ENCODE data around the gene DNASE1L1. TPM values are rescaled to one million over a fixed set of nuclear protein-coding genes. Genes with fewer than 3 reads are reported as not detected.
A peak's percentile ranks its signal among the peaks of the same experiment; 100 is the strongest.

DNASE1L1 gene, protein sequence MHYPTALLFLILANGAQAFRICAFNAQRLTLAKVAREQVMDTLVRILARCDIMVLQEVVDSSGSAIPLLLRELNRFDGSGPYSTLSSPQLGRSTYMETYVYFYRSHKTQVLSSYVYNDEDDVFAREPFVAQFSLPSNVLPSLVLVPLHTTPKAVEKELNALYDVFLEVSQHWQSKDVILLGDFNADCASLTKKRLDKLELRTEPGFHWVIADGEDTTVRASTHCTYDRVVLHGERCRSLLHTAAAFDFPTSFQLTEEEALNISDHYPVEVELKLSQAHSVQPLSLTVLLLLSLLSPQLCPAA
- total RNA-seq (2022) (8.8 and 9.7 TPM in 2 replicates), Bru-seq, nascent RNA (percentile 47 among the genes with signal in this experiment), BruChase-seq, experiment 1, labeled RNA remaining after a 2-hour chase (percentile 44 among the genes with signal in this experiment), BruChase-seq, experiment 2, labeled RNA remaining after a 6-hour chase (percentile 53 among the genes with signal in this experiment)
- long read RNA-seq, partial matches to known transcripts: 3 of 7 reads
- long read RNA-seq, other reads (novel, unspliced or antisense): 2 of 7 reads

GRCh38 chrX:154409222-154409871, at the start of gene DNASE1L1:
Gene DNASE1L1, minus strand, starts transcription at chrX:154409254. Its CDS starts 3,686 bp downstream, at chrX:154405568.
- Mint-ChIP-seq H3K4me3 (ENCODE audit: unreplicated experiment) (peak within 1 kb of the TSS; percentile 22), H3K27ac (ENCODE audit: unreplicated experiment) (no peak within 1 kb of the TSS), H3K36me3 (ENCODE audit: insufficient read depth, unreplicated experiment) (peaks cover 5% of the 10 kb centered on the region), H3K27me3 (ENCODE audit: insufficient read depth, unreplicated experiment) (no peaks in the 10 kb centered on the region), H3K9me3 (ENCODE audit: unreplicated experiment) (no peaks in the 10 kb centered on the region), H3K4me1 (ENCODE audit: low read depth, unreplicated experiment) (peaks cover 7% of the 10 kb centered on the region)
- BruUV-seq (replicated peaks): no TSS peak
- ChIA-PET POLR2A (interaction anchor here (1.1 kb wide), 1 partner anchor 12 kb away, joined by 3 read pairs; no protein-coding TSS in a partner anchor), CTCF (interaction anchor here (0.8 kb wide), 1 partner anchor 81 kb away, joined by 4 read pairs; the partner anchor contains the start of gene SLC10A3)
- Histone ChIP-seq H3K9me3 (no peaks in the 10 kb centered on the region), H3K27me3 (replicated peaks; ENCODE audit: control insufficient read depth, insufficient read depth, low read length) (no peaks in the 10 kb centered on the region), H3K4me1 (peaks cover 5% of the 10 kb centered on the region; the same call in 1 of the 2 replicates), H3K36me3 (ENCODE audit: control insufficient read depth, insufficient read depth, low read length) (no peaks in the 10 kb centered on the region), H3K4me3 (ENCODE audit: low read depth, low read length) (peak within 1 kb of the TSS; percentile 22)
- TF ChIP-seq, protein P1, sequence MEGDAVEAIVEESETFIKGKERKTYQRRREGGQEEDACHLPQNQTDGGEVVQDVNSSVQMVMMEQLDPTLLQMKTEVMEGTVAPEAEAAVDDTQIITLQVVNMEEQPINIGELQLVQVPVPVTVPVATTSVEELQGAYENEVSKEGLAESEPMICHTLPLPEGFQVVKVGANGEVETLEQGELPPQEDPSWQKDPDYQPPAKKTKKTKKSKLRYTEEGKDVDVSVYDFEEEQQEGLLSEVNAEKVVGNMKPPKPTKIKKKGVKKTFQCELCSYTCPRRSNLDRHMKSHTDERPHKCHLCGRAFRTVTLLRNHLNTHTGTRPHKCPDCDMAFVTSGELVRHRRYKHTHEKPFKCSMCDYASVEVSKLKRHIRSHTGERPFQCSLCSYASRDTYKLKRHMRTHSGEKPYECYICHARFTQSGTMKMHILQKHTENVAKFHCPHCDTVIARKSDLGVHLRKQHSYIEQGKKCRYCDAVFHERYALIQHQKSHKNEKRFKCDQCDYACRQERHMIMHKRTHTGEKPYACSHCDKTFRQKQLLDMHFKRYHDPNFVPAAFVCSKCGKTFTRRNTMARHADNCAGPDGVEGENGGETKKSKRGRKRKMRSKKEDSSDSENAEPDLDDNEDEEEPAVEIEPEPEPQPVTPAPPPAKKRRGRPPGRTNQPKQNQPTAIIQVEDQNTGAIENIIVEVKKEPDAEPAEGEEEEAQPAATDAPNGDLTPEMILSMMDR (IDR thresholded peaks at IDR 0.05; ENCODE audit: insufficient read depth in 1 of 2, low read depth in 1 of 2, low read length in 1 of 2, severe bottlenecking in 1 of 2, unreplicated experiment in 1 of 2): no peak
- peak; percentile 79 to 87 for DNase-seq
- intact Hi-C loops (cut with micrococcal nuclease; ENCODE audit: unreplicated experiment): no loop called here

DNA sequence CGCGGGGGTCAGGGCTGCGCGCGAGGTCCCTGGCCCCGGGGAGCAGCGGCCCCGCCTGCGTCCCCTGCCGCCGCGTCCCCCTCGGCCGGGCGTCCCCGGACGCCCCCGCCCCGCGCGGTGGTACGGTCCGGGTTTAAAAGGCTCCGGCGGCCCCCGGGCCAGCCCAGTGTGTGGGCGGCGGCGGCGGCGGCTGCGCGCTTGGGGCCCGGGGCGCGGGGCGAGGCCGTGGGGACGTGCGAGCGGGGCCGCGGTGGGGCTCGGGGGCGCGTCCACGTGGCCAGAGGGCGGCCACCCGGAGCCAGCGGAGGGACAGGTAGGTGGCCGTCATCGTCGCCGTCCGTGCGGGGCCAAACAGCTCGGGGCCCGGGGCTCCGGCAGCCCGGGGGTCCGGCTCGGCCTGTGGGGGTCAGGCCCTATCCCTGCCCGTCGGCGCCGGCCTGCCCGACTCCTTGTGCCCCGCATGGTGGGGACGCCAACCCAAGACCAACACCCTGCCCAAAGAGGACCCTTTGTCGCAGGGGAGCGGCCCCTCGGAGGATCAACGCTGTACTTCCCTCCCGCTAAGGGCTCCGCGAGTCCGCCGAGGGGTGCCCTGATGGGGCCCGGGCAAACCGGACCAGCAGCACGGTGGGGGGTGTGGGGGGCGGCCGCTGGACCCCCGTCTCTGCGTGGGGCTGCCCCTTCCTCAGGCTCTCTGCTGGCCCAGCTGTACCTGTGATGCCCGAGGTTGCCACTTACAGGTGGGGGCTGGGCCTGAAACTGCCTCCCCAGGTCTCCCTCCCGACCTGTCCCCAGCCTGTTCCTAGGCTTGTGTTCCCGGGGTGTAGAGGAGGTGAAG, 49.3 kb upstream of the DNASE1L1 start, which contains the start of gene PLXNA3:
Gene PLXNA3, plus strand, starts transcription at position 166 of the 838 bp plus-strand sequence. CDS start 1,903 bp downstream, outside the sequence.
- intact Hi-C loops (cut with micrococcal nuclease; ENCODE audit: unreplicated experiment): no loop called here
- no peaks in the 10 kb centered on the region for H3K9me3 ChIP-seq
- no peaks in the 10 kb centered on the region for H3K9me3 Mint-ChIP-seq (ENCODE audit: unreplicated experiment)
- peak; percentile 46 to 80 for DNase-seq
- no peaks in the 10 kb centered on the region for H3K27me3 ChIP-seq (replicated peaks; ENCODE audit: control insufficient read depth, insufficient read depth, low read length)
- H3K36me3 ChIP-seq (ENCODE audit: control insufficient read depth, insufficient read depth, low read length): no peaks in the 10 kb centered on the region
- TF ChIP-seq, protein P1 (IDR thresholded peaks at IDR 0.05; ENCODE audit: insufficient read depth in 1 of 2, low read depth in 1 of 2, low read length in 1 of 2, severe bottlenecking in 1 of 2, unreplicated experiment in 1 of 2): no peak
- H3K27ac Mint-ChIP-seq (ENCODE audit: unreplicated experiment): peak within 1 kb of the TSS; percentile 93
- H3K4me1 Mint-ChIP-seq (ENCODE audit: low read depth, unreplicated experiment): no peaks in the 10 kb centered on the region
- TSS peak; percentile 56 for BruUV-seq (replicated peaks)
- no peaks in the 10 kb centered on the region for H3K4me1 ChIP-seq
- peaks cover 33% of the 10 kb centered on the region for H3K36me3 Mint-ChIP-seq (ENCODE audit: insufficient read depth, unreplicated experiment)
- H3K27me3 Mint-ChIP-seq (ENCODE audit: insufficient read depth, unreplicated experiment): no peaks in the 10 kb centered on the region
- ChIA-PET CTCF (interaction anchor here (1.0 to 1.2 kb wide), 2 partner anchors 69 to 85 kb away, joined by 3 to 4 read pairs; no protein-coding TSS in a partner anchor), POLR2A (interaction anchor here (1.1 to 1.2 kb wide), 2 partner anchors 32 to 61 kb away, joined by 3 read pairs; partner anchors contain the start of gene SLC10A3)
- H3K4me3 Mint-ChIP-seq (ENCODE audit: unreplicated experiment): peak within 1 kb of the TSS; percentile 98
- H3K4me3 ChIP-seq (ENCODE audit: low read depth, low read length): peak within 1 kb of the TSS; percentile 72

All from Caco-2 (cell line).